IMR-90 (cell line): Measurements from ENCODE around the gene ANKFY1. TPM values are rescaled to one million over a fixed set of nuclear protein-coding genes. Genes with fewer than 3 reads are reported as not detected.

Source experiments
- ATAC-seq: fragments of 200-7000 bp; cut with Tn5 transposase; 2 replicates; pipeline ENCODE4 v1.9.1; 2020; ENCODE audit warnings: low read depth, mild to moderate bottlenecking, moderate library complexity
- BruUV-seq: library from RNA; stranded (reverse); fragments of 400-500 nt; replicated peaks from 2 replicates; lab custom pipeline; 2021; lab: Mats Ljungman, UMichigan
- CTCF ChIA-PET: fragments of 300-600 bp; formaldehyde crosslinking; extraction: SDS; loops from one replicate; lab custom pipeline; 2021; ENCODE audit warnings: antibody characterized with exemption; lab: Yijun Ruan, JAX
- POLR2A ChIA-PET: fragments of 300-600 bp; sonication (Branson Sonifier 250); formaldehyde crosslinking; loops from one replicate; lab custom pipeline; 2022; ENCODE audit warnings: antibody characterized with exemption; ENCODE audit not compliant: unreplicated experiment; lab: Charles Lee
- DNase-seq: peaks from one replicate; pipeline ENCODE4 v3.0.0; 2013
- H2AFZ ChIP-seq: replicated peaks from 2 replicates; pipeline ENCODE3; 2013; ENCODE audit warnings: low read length, mild to moderate bottlenecking; ENCODE audit not compliant: poor library complexity
- H2AK5ac ChIP-seq: 2 replicates; pipeline ENCODE4 v1.6.1; 2013; ENCODE audit warnings: low read depth, low read length, inconsistent platforms
- H2AK9ac ChIP-seq: replicated peaks from 2 replicates; pipeline ENCODE3; 2013; ENCODE audit warnings: mild to moderate bottlenecking, low read depth, low read length, moderate library complexity; ENCODE audit not compliant: poor library complexity
- H2BK120ac ChIP-seq: 2 replicates; pipeline ENCODE4 v1.6.1; 2013; ENCODE audit warnings: low read depth, low read length, inconsistent platforms
- H2BK15ac ChIP-seq: 3 replicates; pipeline ENCODE4 v1.6.1; 2013; ENCODE audit warnings: low read depth, low read length, inconsistent platforms
- H2BK20ac ChIP-seq: 2 replicates; pipeline ENCODE4 v1.6.1; 2013; ENCODE audit warnings: low read depth, mild to moderate bottlenecking, inconsistent platforms, low read length, moderate library complexity
- H2BK5ac ChIP-seq: 2 replicates; pipeline ENCODE4 v1.6.1; 2013; ENCODE audit warnings: mild to moderate bottlenecking, low read depth, low read length, inconsistent platforms; ENCODE audit not compliant: poor library complexity, severe bottlenecking
- H3K14ac ChIP-seq: replicated peaks from 2 replicates; pipeline ENCODE4 v1.6.1; 2013; ENCODE audit warnings: low read depth, low read length, inconsistent platforms
- H3K18ac ChIP-seq: 2 replicates; pipeline ENCODE4 v1.6.1; 2013; ENCODE audit warnings: low read depth, low read length, control low read depth
- H3K23ac ChIP-seq: 2 replicates; pipeline ENCODE4 v1.6.1; 2013; ENCODE audit warnings: low read depth, low read length, inconsistent platforms
- H3K27ac ChIP-seq: 2 replicates; pipeline ENCODE4 v1.5.1; 2013; ENCODE audit warnings: mild to moderate bottlenecking, control low read depth, low read length; ENCODE audit not compliant: insufficient read depth
- H3K27me3 ChIP-seq: 2 replicates; pipeline ENCODE4 v1.6.1; 2013; ENCODE audit warnings: low read length; ENCODE audit not compliant: control insufficient read depth, insufficient read depth
- H3K36me3 ChIP-seq: 2 replicates; pipeline ENCODE4 v1.6.1; 2013; ENCODE audit warnings: low read length, mixed read lengths; ENCODE audit not compliant: control insufficient read depth, insufficient read depth
- H3K4ac ChIP-seq: 2 replicates; pipeline ENCODE4 v1.6.1; 2013; ENCODE audit warnings: low read depth, low read length, inconsistent platforms
- H3K4me1 ChIP-seq: 2 replicates; pipeline ENCODE4 v1.6.1; 2013; ENCODE audit warnings: low read length, mixed read lengths; ENCODE audit not compliant: control insufficient read depth, insufficient read depth
- H3K4me2 ChIP-seq: 2 replicates; pipeline ENCODE4 v1.6.1; 2013; ENCODE audit warnings: low read depth, mild to moderate bottlenecking, control low read depth, low read length, moderate library complexity
- H3K4me3 ChIP-seq: 2 replicates; pipeline ENCODE4 v1.5.1; 2013; ENCODE audit warnings: low read depth, mild to moderate bottlenecking, control low read depth, low read length, moderate library complexity; ENCODE audit not compliant: insufficient read depth
- H3K56ac ChIP-seq: 2 replicates; pipeline ENCODE4 v1.6.1; 2013; ENCODE audit warnings: low read length, inconsistent platforms; ENCODE audit not compliant: insufficient read depth; ENCODE audit errors: extremely low read depth
- H3K79me1 ChIP-seq, 2 experiments: 2 replicates each; pipeline ENCODE4 v1.6.1; 2013; ENCODE audit warnings: low read length in 2 of 2, inconsistent platforms in 1 of 2, low read depth in 1 of 2
- H3K9ac ChIP-seq: 2 replicates; pipeline ENCODE4 v1.6.1; 2013; ENCODE audit warnings: low read depth, low read length, control low read depth
- H3K9me1 ChIP-seq: 2 replicates; pipeline ENCODE4 v1.6.1; 2013; ENCODE audit warnings: low read length, inconsistent platforms; ENCODE audit not compliant: insufficient read depth
- H3K9me3 ChIP-seq: 2 replicates; pipeline ENCODE4 v1.6.1; 2013; ENCODE audit warnings: low read length; ENCODE audit not compliant: control insufficient read depth, insufficient read depth
- H4K20me1 ChIP-seq: 2 replicates; pipeline ENCODE4 v1.6.1; 2013; ENCODE audit warnings: low read length, inconsistent platforms; ENCODE audit not compliant: insufficient read depth
- H4K5ac ChIP-seq: 2 replicates; pipeline ENCODE4 v1.6.1; 2013; ENCODE audit warnings: mild to moderate bottlenecking, low read depth, low read length, control low read depth
- H4K8ac ChIP-seq, 2 experiments: 2 replicates each; pipeline ENCODE4 v1.6.1; 2013; ENCODE audit warnings: low read depth in 2 of 2, low read length in 2 of 2, control low read depth in 1 of 2, inconsistent platforms in 1 of 2
- H4K91ac ChIP-seq: 2 replicates; pipeline ENCODE4 v1.6.1; 2013; ENCODE audit warnings: low read depth, low read length, inconsistent platforms; ENCODE audit not compliant: insufficient read depth
- BHLHE40 ChIP-seq: fragments of 150-350 bp; IDR thresholded peaks from 2 replicates; pipeline ENCODE4 v1.6.1; 2016; ENCODE audit warnings: mild to moderate bottlenecking, low read depth, low read length
- CEBPB ChIP-seq: IDR thresholded peaks from 2 replicates; pipeline ENCODE4 v1.6.1; 2012; ENCODE audit warnings: low read depth, low read length, improper control_type of control experiment
- CHD1 ChIP-seq: IDR thresholded peaks from 2 replicates; pipeline ENCODE4 v1.6.1; 2012; ENCODE audit warnings: low read depth, low read length, improper control_type of control experiment
- CTCF ChIP-seq: conservative IDR thresholded peaks from 2 replicates; pipeline ENCODE4 v1.5.1; 2012; ENCODE audit warnings: mild to moderate bottlenecking, low read depth, low read length, improper control_type of control experiment
- ELK1 ChIP-seq: fragments of 150-350 bp; IDR thresholded peaks from 2 replicates; pipeline ENCODE4 v1.6.1; 2016; ENCODE audit warnings: low read depth, mild to moderate bottlenecking, low read length, moderate library complexity, borderline replicate concordance
- FOS ChIP-seq: fragments of 150-350 bp; IDR thresholded peaks from 2 replicates; pipeline ENCODE4 v1.6.1; 2016; ENCODE audit warnings: low read depth, low read length
- MAFK ChIP-seq: IDR thresholded peaks from 2 replicates; pipeline ENCODE4 v1.6.1; 2012; ENCODE audit warnings: low read depth, low read length, improper control_type of control experiment
- MAZ ChIP-seq: IDR thresholded peaks from 2 replicates; pipeline ENCODE4 v1.6.1; 2012; ENCODE audit warnings: low read depth, mild to moderate bottlenecking, low read length, improper control_type of control experiment, moderate library complexity, borderline replicate concordance
- MXI1 ChIP-seq: IDR thresholded peaks from 2 replicates; pipeline ENCODE4 v1.6.1; 2012; ENCODE audit warnings: low read depth, mild to moderate bottlenecking, low read length, moderate library complexity, borderline replicate concordance
- NFE2L2 ChIP-seq: fragments of 150-350 bp; IDR thresholded peaks from 2 replicates; pipeline ENCODE4 v1.6.1; 2016; ENCODE audit warnings: low read depth, mild to moderate bottlenecking, low read length
- POLR2A ChIP-seq: IDR thresholded peaks from 2 replicates; pipeline ENCODE4 v1.6.1; 2012; ENCODE audit warnings: mild to moderate bottlenecking, low read depth, low read length
- RAD21 ChIP-seq: IDR thresholded peaks from 2 replicates; pipeline ENCODE4 v1.6.1; 2012; ENCODE audit warnings: low read length, improper control_type of control experiment
- RCOR1 ChIP-seq: IDR thresholded peaks from 2 replicates; pipeline ENCODE4 v1.6.1; 2012; ENCODE audit warnings: mild to moderate bottlenecking, low read length, improper control_type of control experiment; ENCODE audit not compliant: insufficient replicate concordance
- RFX5 ChIP-seq: IDR thresholded peaks from 2 replicates; pipeline ENCODE4 v1.8.0; 2012; ENCODE audit warnings: low read depth, mild to moderate bottlenecking, low read length, moderate library complexity
- SMC3 ChIP-seq: fragments of 150-350 bp; IDR thresholded peaks from 2 replicates; pipeline ENCODE4 v1.6.1; 2016; ENCODE audit warnings: low read depth, mild to moderate bottlenecking, antibody characterized with exemption, low read length, moderate library complexity
- USF2 ChIP-seq: fragments of 150-350 bp; IDR thresholded peaks from 2 replicates; pipeline ENCODE4 v1.6.1; 2017; ENCODE audit warnings: mild to moderate bottlenecking, antibody characterized with exemption, low read length, low read depth
- WGBS, 2 experiments: methylation state at CpG; one replicate each; pipeline versions ENCODE4 v1.1.5 to v1.1.7; 2013; ENCODE audit warnings: missing lambda C conversion rate in 2 of 2; ENCODE audit not compliant: insufficient read length in 1 of 2; ENCODE audit errors: extremely low coverage in 2 of 2; 5-methylcytosine and 5-hydroxymethylcytosine counted together
- dilution Hi-C: fragments of 300-500 bp; cut with HindIII; formaldehyde crosslinking; loops from one replicate; pipeline ENCODE4 v1.14.3; 2018; ENCODE audit warnings: low sequenced_read_pairs; ENCODE audit not compliant: unreplicated experiment
- in situ Hi-C: fragments of 300-500 bp; cut with MboI; formaldehyde crosslinking; loops from 3 replicates; pipeline ENCODE4 v1.14.3; 2019; ENCODE audit warnings: low sequenced_read_pairs, inconsistent platforms, mixed read lengths
- intact Hi-C: fragments of 100-400 bp; cut with micrococcal nuclease; formaldehyde crosslinking; loops from 2 replicates; pipeline ENCODE4 v1.10.0; 2022
- polyA plus RNA-seq, 3 experiments: library from polyadenylated mRNA; depleted of rRNA; stranded (reverse); fragments of >200 nt; gene quantifications; 2 replicates each; pipeline ENCODE4 v1.2.3, GENCODE V29; 2012; ENCODE audit warnings: low replicate concordance in 1 of 3
- total RNA-seq: library from RNA; depleted of rRNA; stranded (reverse); fragments of >200 nt; gene quantifications from 2 replicates; pipeline ENCODE4 v1.2.3, GENCODE V29; 2012

ANKFY1 gene
- total and polyA plus RNA-seq, 2 of the 4 experiments (the other 2 are of a cell fraction): 32.3 to 48.9 TPM

- H3K4ac ChIP-seq: no peak overlapping the region
- POLR2A ChIA-PET: no interaction called here
- no peak overlapping the region for H2BK5ac ChIP-seq
- WGBS, 2 experiments: 100% methylated on average over 2 of the region's 7 CpGs; no CpG with 5 or more reads in 1 of the 2 experiments
- H3K79me1 ChIP-seq: peaks cover 26 to 80% of the 10 kb centered on the region in 2 experiments
- H3K56ac ChIP-seq: no peak overlapping the region
- H4K20me1 ChIP-seq: peaks cover 71% of the 10 kb centered on the region
- CTCF ChIA-PET: no interaction called here
- peaks cover 7% of the 10 kb centered on the region for H3K9me1 ChIP-seq
- H2AK5ac ChIP-seq: no peak overlapping the region
- no peak overlapping the region for H3K4me3 ChIP-seq
- no peaks in the 10 kb centered on the region for H3K9me3 ChIP-seq
- no peak overlapping the region for H2AFZ ChIP-seq
- H3K9ac ChIP-seq: no peak overlapping the region
- no peak overlapping the region for H3K27ac ChIP-seq
- no peak overlapping the region for H2BK15ac ChIP-seq
- H3K23ac ChIP-seq: no peak overlapping the region; the same call in 1 of the 2 replicates
- DNase-seq (no peak), ATAC-seq (no peak)
- H2BK20ac ChIP-seq: no peak overlapping the region
- TF ChIP-seq MAFK (no peak), ELK1 (no peak), MAZ (no peak), USF2 (no peak), NFE2L2 (no peak), RFX5 (no peak), CHD1 (no peak), CEBPB (no peak), MXI1 (no peak), CTCF (no peak), POLR2A (no peak), BHLHE40 (no peak), FOS (no peak), RCOR1 (no peak), SMC3 (no peak), RAD21 (no peak)
- peaks cover 9% of the 10 kb centered on the region for H3K4me1 ChIP-seq
- no TSS peak for BruUV-seq
- H4K5ac ChIP-seq: no peak overlapping the region
- H3K36me3 ChIP-seq: peaks cover 3% of the 10 kb centered on the region
- no peak overlapping the region for H3K14ac ChIP-seq
- H3K4me2 ChIP-seq: no peak overlapping the region
- H3K27me3 ChIP-seq: no peaks in the 10 kb centered on the region
- no peak overlapping the region for H2BK120ac ChIP-seq
- intact Hi-C loops (no loop called here), in situ Hi-C loops (no loop called here), dilution Hi-C loops (no loop called here)
- H4K91ac ChIP-seq: no peak overlapping the region
- H2AK9ac ChIP-seq: no peak overlapping the region
- no peak overlapping the region for H4K8ac ChIP-seq
- H3K18ac ChIP-seq: no peak overlapping the region
Measured at GRCh38 chr17:4307179-4307930, 43.6 kb upstream of the ANKFY1 start.
